Dedifferentiated amniotic fluid mesenchymal stem cell (primary cell): ENCODE results near the gene KPNA5.
"Not testable (repeated sequence)": the region's sequence is repeated elsewhere in the genome, so short reads cannot be mapped to it uniquely, and the experiment has no call there.

Source experiments
- DNase-seq: peaks from one replicate; pipeline ENCODE4 v3.0.0-alpha.2; 2016; ENCODE audit errors: extremely low spot score

Gene KPNA5

GRCh38 chr6:116703888-116704287 lies 22.9 kb downstream of the KPNA5 start:
- DNase-seq = not testable (repeated sequence)

DNA sequence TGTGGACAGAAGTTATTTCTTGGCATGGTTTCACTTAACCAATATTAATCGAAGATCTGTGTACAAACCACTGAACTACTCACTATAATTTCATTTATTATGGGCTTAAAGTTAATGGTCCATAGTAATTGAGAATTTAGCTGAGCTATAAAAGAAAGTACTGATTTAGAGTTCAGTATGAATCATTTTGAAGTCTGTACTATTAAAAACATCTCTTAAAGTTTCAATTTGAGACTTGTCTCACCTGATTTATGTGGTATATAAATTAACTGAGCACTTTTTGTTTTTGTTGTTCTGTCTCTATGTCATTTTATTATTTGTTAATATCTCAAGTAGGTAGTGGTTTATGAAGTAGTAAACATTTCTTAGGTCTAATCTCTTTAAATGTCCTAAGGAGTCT lies 24.9 kb downstream of the KPNA5 start:
- no peak for DNase-seq

GRCh38 chr6:116714296-116714695 lies 33.3 kb downstream of the KPNA5 start:
- no peak for DNase-seq

DNA sequence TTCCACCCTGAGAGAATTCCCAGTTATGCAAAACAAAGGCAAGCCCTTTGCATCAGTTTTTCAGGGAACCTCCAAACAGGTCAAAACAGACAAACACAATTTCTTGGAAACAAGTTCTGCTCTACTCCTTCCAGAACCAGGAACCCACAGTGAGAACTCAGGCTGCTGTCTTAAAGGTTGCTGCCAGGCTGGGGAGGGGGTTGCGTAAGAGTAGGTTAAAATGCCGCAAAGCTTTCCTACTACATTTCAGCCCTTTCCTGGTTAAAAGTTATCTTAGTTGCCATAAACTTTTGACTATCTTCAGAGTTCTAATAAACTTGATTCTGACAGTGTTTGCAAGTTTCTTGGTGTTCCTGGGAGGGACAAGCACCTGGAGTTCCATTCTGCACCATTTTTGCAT lies 33.8 kb downstream of the KPNA5 start:
- DNase-seq = no peak

GRCh38 chr6:116726947-116727346 lies 45.9 kb downstream of the KPNA5 start:
- DNase-seq = no peak

DNA sequence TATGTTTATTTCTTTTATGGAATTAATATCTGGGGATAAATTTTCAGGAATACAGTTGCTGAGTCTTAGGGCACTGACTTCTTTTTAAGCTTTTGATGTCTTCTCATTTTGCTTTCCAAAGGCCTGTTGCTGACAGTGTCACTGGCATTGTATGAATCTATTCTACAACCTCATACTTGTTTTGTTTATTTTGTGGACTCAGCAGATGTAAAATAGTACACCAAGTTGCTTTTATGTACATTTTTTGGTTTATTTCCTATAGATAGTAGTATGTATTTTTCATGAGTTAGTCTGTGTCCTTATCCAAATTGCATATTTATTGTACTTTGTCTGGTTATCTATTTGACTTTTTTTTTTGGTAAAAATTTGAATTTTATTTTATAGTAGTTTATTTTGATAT lies 49.5 kb downstream of the KPNA5 start:
- no peak for DNase-seq

GRCh38 chr6:116737004-116737403 lies 56.0 kb downstream of the KPNA5 start:
- no peak for DNase-seq

DNA sequence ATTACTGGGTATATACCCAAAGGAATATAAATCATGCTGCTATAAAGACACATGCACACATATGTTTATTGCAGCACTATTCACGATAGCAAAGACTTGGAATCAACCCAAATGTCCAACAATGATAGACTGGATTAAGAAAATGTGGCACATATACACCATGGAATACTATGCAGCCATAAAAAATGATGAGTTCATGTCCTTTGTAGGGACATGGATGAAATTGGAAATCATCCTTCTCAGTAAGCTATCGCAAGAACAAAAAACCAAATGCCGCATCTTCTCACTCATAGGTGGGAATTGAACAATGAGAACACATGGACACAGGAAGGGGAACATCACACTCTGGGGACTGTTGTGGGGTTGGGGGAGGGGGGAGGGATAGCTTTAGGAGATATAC lies 59.5 kb downstream of the KPNA5 start:
- DNase-seq = not testable (repeated sequence)

- no peak for DNase-seq
Observed at GRCh38 chr6:116741571-116741970, 60.6 kb downstream of the KPNA5 start.

GRCh38 chr6:116745176-116745575 lies 64.2 kb downstream of the KPNA5 start:
- no peak for DNase-seq

GRCh38 chr6:116761779-116762178 lies 80.8 kb downstream of the KPNA5 start:
- DNase-seq = no peak

- DNase-seq = no peak
Observed at GRCh38 chr6:116762235-116762634, 81.2 kb downstream of the KPNA5 start.

GRCh38 chr6:116763048-116763447 lies 82.0 kb downstream of the KPNA5 start:
- no peak for DNase-seq

DNA sequence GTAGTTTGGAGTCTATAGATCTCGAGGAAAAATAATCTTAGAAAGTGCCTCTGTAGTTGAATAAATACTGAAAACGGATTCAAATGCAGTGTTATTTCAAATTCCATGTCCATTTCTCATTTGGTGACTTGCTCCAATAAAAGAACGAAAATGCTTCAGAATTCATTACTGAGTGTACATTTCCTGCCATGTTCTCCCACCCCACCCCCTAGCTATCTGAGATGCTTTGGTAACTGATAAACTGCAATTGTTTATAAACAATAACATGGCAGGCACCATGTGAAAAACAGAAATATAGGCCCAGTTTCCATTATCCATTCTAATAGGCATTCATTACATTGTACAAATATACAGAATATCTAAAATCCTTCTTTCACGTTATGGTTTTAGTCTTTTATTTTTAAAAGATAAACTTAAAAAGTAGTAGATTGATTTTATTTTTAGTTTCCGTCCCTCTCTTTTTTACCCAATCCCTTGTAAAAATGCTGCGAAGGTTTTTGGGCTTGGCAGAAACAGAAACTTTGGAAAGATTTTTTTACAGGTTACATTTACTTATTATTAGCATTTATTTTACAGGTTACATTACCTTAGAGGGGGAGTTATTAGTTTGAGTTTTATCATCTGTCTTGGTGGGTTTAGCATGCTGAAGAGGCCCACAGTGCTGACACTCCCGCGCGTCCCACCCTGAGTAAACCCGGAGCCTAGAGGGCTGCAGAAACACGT lies 83.1 kb downstream of the KPNA5 start:
- DNase-seq = no peak

DNA sequence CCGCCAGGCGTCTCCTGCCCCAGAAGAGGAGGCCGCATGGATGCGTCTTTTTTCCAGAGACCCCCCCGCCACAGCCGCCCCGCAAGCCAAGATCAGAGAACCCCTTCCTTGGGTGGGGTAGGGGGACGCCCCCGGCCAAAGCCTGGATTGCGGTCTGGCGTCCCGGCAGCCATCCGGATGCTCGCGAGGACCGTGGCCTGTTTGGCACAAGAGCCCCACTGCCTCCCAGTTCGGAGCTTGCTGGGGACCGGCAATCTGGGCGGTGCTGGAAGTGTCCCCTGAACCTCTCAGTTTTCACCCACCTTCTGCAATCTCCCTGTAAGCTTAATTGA lies 83.6 kb downstream of the KPNA5 start:
- DNase-seq = no peak

GRCh38 chr6:116764961-116765841 lies 84.2 kb downstream of the KPNA5 start, which contains the start of gene FAM162B:
FAM162B (minus strand) TSS chr6:116765719; CDS start chr6:116765576, 143 bp downstream.
- DNase-seq = no peak

DNA sequence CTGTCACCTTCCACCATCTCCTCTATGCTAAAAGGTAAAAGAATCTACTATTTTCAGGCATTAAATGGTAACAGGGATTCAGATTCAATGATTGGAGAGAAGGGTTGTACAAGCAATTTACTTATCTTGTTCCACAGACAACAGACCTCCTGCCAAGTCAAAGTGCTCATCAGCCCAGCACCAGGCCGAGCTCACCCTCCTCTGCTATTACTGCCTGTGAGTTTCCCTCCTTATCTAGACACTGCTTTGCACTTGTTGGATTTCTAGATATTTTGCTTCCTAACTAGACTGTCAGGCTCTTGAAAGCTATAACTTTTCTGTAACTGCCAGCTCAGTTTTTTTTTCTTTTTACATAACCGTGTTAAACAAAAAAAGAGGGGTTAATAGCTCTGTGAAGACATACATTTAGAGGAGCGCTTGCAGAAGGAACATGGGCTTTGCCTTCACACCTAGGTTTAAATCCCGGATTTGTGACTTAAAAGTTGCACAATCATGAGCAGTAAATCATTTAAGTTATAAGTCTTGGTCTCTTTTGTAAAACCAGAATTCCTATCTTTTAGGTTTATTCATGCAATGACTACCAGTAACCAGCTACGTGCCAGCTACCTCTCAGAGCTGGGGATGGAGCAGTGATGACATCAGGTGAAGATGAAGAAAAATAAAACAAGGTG lies 85.6 kb downstream of the KPNA5 start:
- no peak for DNase-seq

GRCh38 chr6:116767715-116768114 lies 86.7 kb downstream of the KPNA5 start:
- DNase-seq = no peak

DNA sequence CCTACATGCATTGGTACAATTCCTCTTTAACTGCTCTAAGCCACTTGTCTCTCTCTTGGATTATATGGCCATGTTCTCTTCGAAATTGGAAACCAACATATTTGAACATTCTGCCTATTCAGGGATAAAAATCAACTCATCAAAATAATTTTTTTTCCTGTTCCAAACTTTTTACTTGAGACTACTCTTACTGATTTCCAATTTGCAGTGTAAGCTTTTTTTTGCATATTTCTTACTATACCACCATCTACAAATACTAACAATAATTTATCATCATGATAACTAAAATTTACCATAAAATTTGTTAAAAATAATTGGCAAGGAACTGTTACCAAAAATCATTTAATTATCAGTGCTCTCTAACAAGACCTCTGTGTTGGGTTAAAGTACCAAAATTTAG lies 91.4 kb downstream of the KPNA5 start:
- no peak for DNase-seq

DNA sequence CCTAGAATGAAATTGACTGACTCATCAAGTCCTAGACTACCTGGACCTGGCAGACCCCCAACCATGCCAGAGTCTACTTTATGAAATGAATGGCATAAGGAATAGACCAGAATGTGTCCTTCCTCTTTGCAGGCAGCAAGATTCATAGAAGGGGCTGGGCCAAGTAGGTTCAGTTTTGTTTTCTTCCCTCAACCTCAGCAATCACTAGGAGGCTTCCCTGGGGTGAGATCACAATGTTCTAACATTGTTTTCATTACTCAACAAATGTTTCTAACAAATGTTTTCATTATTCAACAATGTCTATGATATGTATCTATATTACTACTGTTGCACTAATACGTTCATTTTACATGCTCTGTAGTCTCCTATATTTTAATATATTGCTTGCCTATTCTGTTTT lies 92.9 kb downstream of the KPNA5 start:
- no peak for DNase-seq

- DNase-seq = peak; percentile 65
Observed at GRCh38 chr6:116779573-116780164, 98.7 kb downstream of the KPNA5 start.

DNA sequence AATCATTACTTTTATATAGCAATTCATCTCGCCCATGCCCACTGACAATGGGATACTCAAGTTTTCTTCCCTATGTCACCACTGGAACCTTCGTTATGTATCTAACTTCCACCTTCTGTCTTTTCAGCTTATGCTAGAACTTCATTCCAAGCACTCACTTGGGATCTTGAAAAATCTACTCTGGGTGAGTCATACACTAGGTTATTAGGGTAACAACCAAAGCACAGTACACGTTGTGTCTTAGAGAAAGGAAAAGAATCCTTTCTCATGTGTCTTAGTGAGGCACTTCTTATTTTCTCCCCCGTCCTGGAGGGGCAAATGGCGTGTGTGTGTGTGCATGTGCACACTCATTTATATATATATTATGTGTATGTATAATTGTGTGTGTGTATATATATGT lies 102.8 kb downstream of the KPNA5 start:
- DNase-seq = no peak
